ENCODE results near the gene GNAI1. TPM values are rescaled to one million over a fixed set of nuclear protein-coding genes. Genes with fewer than 3 reads are reported as not detected.
A peak's percentile ranks its signal among the peaks of the same experiment; 100 is the strongest.

GNAI1 gene
- total and polyA plus RNA-seq, 8 donors = 27.3 to 152 (median 134) TPM

GRCh38 chr7:80255656-80256055 is 121.0 kb downstream of the GNAI1 start:
- Histone ChIP-seq H3K4me3 (no peak overlapping the region), H3K4me1 (no peaks in the 10 kb centered on the region), H3K36me3 (no peaks in the 10 kb centered on the region), H3K27ac (no peak overlapping the region), H3K9me3 (no peaks in the 10 kb centered on the region), H3K27me3 (no peaks in the 10 kb centered on the region)
- no peak for DNase-seq
- intact Hi-C loops (cut with DNase I) = no loop called here
- TF ChIP-seq CTCF (IDR thresholded peaks at IDR 0.05) = no peak
- no peak for ATAC-seq

GRCh38 chr7:80257756-80258155 is 123.1 kb downstream of the GNAI1 start:
- intact Hi-C loops (cut with DNase I) = no loop called here
- no peaks in the 10 kb centered on the region for H3K4me1 ChIP-seq
- no peak overlapping the region for H3K4me3 ChIP-seq
- no peaks in the 10 kb centered on the region for H3K9me3 ChIP-seq
- no peaks in the 10 kb centered on the region for H3K27me3 ChIP-seq
- no peaks in the 10 kb centered on the region for H3K36me3 ChIP-seq
- no peak overlapping the region for H3K27ac ChIP-seq
- no peak for ATAC-seq
- no peak for DNase-seq
- no peak for TF ChIP-seq CTCF (IDR thresholded peaks at IDR 0.05)

- DNase-seq (no peak), ATAC-seq (no peak)
- no peaks in the 10 kb centered on the region for H3K27me3 ChIP-seq
- H3K36me3 ChIP-seq = no peaks in the 10 kb centered on the region
- H3K27ac ChIP-seq = no peak overlapping the region
- intact Hi-C loops (cut with DNase I) = no loop called here
- no peaks in the 10 kb centered on the region for H3K4me1 ChIP-seq
- H3K9me3 ChIP-seq = no peaks in the 10 kb centered on the region
- TF ChIP-seq CTCF (IDR thresholded peaks at IDR 0.05) = no peak
- H3K4me3 ChIP-seq = no peak overlapping the region
Observed at GRCh38 chr7:80260606-80261005, 126.0 kb downstream of the GNAI1 start.

GRCh38 chr7:80263333-80263732 is 128.7 kb downstream of the GNAI1 start:
- intact Hi-C loops (cut with DNase I) = no loop called here
- no peak for DNase-seq
- TF ChIP-seq CTCF (IDR thresholded peaks at IDR 0.05) = no peak
- peak; percentile 52 for ATAC-seq
- Histone ChIP-seq H3K4me1 (no peaks in the 10 kb centered on the region), H3K9me3 (no peaks in the 10 kb centered on the region), H3K27ac (no peak overlapping the region), H3K27me3 (no peaks in the 10 kb centered on the region), H3K4me3 (no peak overlapping the region), H3K36me3 (no peaks in the 10 kb centered on the region)

GRCh38 chr7:80263821-80264220 is 129.2 kb downstream of the GNAI1 start:
- H3K27me3 ChIP-seq = no peaks in the 10 kb centered on the region

More at GRCh38 chr7:80263821-80264220, 129.2 kb downstream of the GNAI1 start:
- DNase-seq = no peak
- intact Hi-C loops (cut with DNase I) = no loop called here
- no peaks in the 10 kb centered on the region for H3K4me1 ChIP-seq
- no peak overlapping the region for H3K27ac ChIP-seq
- ATAC-seq = no peak
- no peak for TF ChIP-seq CTCF (IDR thresholded peaks at IDR 0.05)
- H3K9me3 ChIP-seq = no peaks in the 10 kb centered on the region
- no peak overlapping the region for H3K4me3 ChIP-seq
- H3K36me3 ChIP-seq = no peaks in the 10 kb centered on the region

Measured in left lung (tissue), 10 donors.